GM12878 (cell line): ENCODE results near the gene RASD1. TPM values are rescaled to one million over a fixed set of nuclear protein-coding genes. Genes with fewer than 3 reads are reported as not detected.

Source experiments
- ASH2L ChIP-seq: fragments of 300-600, 200-600 bp; sonication (generic); IDR thresholded peaks from 2 replicates; pipeline ENCODE4 v1.6.1; 2017; ENCODE audit warnings: low read depth, mild to moderate bottlenecking, borderline replicate concordance
- BCL3 ChIP-seq: IDR thresholded peaks from 2 replicates; pipeline ENCODE4 v1.6.1; 2011; ENCODE audit warnings: borderline replicate concordance, low read depth, mild to moderate bottlenecking, moderate library complexity, low read length; ENCODE audit not compliant: insufficient read depth, poor library complexity, severe bottlenecking
- BHLHE40 ChIP-seq, 2 experiments: fragments of 450-650 bp in 1 of 2; IDR thresholded peaks; 2 replicates each; pipeline ENCODE4 v1.6.1; 2011 to 2017; ENCODE audit warnings: low read depth in 2 of 2, borderline replicate concordance in 1 of 2, improper control_type of control experiment in 1 of 2, low read length in 1 of 2, mild to moderate bottlenecking in 1 of 2
- HSF1 ChIP-seq: fragments of 150-350 bp; IDR thresholded peaks from 2 replicates; pipeline ENCODE4 v1.6.1; 2014; ENCODE audit warnings: mild to moderate bottlenecking, low read depth, low read length
- KLF5 ChIP-seq: fragments of 450-650 bp; IDR thresholded peaks from 2 replicates; pipeline ENCODE4 v1.6.1; 2014; ENCODE audit warnings: mild to moderate bottlenecking; ENCODE audit not compliant: partially characterized antibody
- MTA2 ChIP-seq: fragments of 450-650 bp; IDR thresholded peaks from 2 replicates; pipeline ENCODE4 v1.6.1; 2016; ENCODE audit warnings: low read depth, mild to moderate bottlenecking, moderate library complexity
- NFXL1 ChIP-seq: fragments of 450-650 bp; IDR thresholded peaks from 2 replicates; pipeline ENCODE4 v1.6.1; 2017; ENCODE audit warnings: antibody characterized with exemption, mild to moderate bottlenecking, borderline replicate concordance
- PKNOX1 ChIP-seq: fragments of 450-650 bp; IDR thresholded peaks from 2 replicates; pipeline ENCODE4 v1.6.1; 2016; ENCODE audit warnings: mild to moderate bottlenecking
- POLR2A ChIP-seq: IDR thresholded peaks from 2 replicates; pipeline ENCODE4 v1.6.1; 2011; ENCODE audit warnings: low read depth, mild to moderate bottlenecking, low read length
- PRDM15 ChIP-seq: fragments of 450-650 bp; formaldehyde crosslinking; IDR thresholded peaks from 2 replicates; pipeline ENCODE4 v1.4.0; 2020; ENCODE audit warnings: mild to moderate bottlenecking, moderate library complexity
- REST ChIP-seq: IDR thresholded peaks from 2 replicates; pipeline ENCODE4 v1.6.1; 2012; ENCODE audit warnings: mild to moderate bottlenecking, low read depth, low read length
- RUNX3 ChIP-seq: IDR thresholded peaks from 2 replicates; pipeline ENCODE4 v1.6.1; 2012; ENCODE audit warnings: low read length, inconsistent platforms
- SMARCA5 ChIP-seq: fragments of 450-650 bp; IDR thresholded peaks from 2 replicates; pipeline ENCODE4 v1.6.1; 2017; ENCODE audit warnings: mild to moderate bottlenecking
- TBL1XR1 ChIP-seq: IDR thresholded peaks from 2 replicates; pipeline ENCODE4 v1.6.1; 2012; ENCODE audit warnings: low read depth, low read length, improper control_type of control experiment
- TCF12 ChIP-seq: IDR thresholded peaks from 2 replicates; pipeline ENCODE4 v1.6.1; 2011; ENCODE audit warnings: low read depth, mild to moderate bottlenecking, low read length
- polyA plus RNA-seq, 11 experiments: library from polyadenylated mRNA; depleted of rRNA in 4 of 11; unstranded in 6 of 11; stranded (reverse) in 5 of 11; fragments of >200 nt; fragmentation: Nextera tagmentation in 4 of 11; fragmentation: Illumina TruSeq in 1 of 11; extraction: Ambion mirVana in 4 of 11; extraction: Trizol in 1 of 11; gene quantifications; 1 replicate in 1 of 11; 2 replicates in 10 of 11; pipeline versions ENCODE4 v1.2.1 to v1.2.3, GENCODE V29; 2011 to 2016; ENCODE audit warnings: inconsistent platforms in 2 of 11, missing spikeins in 2 of 11, low read depth in 1 of 11
- total RNA-seq, 4 experiments: library from RNA; depleted of rRNA in 3 of 4; stranded (reverse); fragments of >200 nt in 3 of 4; fragmentation: Illumina TruSeq in 1 of 4; extraction: Trizol in 1 of 4; gene quantifications; 2 replicates each; pipeline versions ENCODE4 v1.2.1 to v1.2.3, GENCODE V29; 2013 to 2021

RASD1 gene
- total and polyA plus RNA-seq, 10 of the 15 experiments (the other 5 are each of a cell fraction or from before 2014, with no cell fraction given) = 0.14 to 0.33 TPM; not detected in 8

- TF ChIP-seq HSF1 (no peak), PKNOX1 (no peak), SMARCA5 (peak; percentile 64; the same call in 1 of the 2 replicates), TBL1XR1 (no peak), TCF12 (0 out of 2 replicates have a peak, but pooled peaks have one; percentile 14), BHLHE40 (IDR thresholded peaks at IDR 0.05; ENCODE audit: borderline replicate concordance in 1 of 2, low read depth in 2 of 2, low read length in 1 of 2) (0 out of 4 replicates have a peak, but pooled peaks of 1 of the 2 experiments have one; percentile 18), PRDM15 (CRISPR knock-in tag) (no peak), MTA2 (no peak), NFXL1 (no peak), ASH2L (no peak), KLF5 (no peak), POLR2A (peak; percentile 57; the same call in 1 of the 2 replicates), RUNX3 (0 out of 2 replicates have a peak, but pooled peaks have one; percentile 19), REST (no peak), BCL3 (no peak)
These were observed at the start of gene RASD1 (continued) for GRCh38 chr17:17496189-17497064.
